Activated CD4-positive, CD25-positive, alpha-beta regulatory T cell treated with anti-CD3 and anti-CD28 coated beads, Interleukin-2, amount 50 U/mL, for 16 hours (primary cell): ENCODE results near the gene TAL2.

Source experiments
- DNase-seq: peaks from one replicate; pipeline ENCODE4 v3.0.0-alpha.2; 2020; ENCODE audit warnings: low read depth, low spot score

Gene TAL2

GRCh38 chr9:105662184-105663104, at the start of gene TAL2:
Gene TAL2, plus strand, starts transcription at chr9:105662457. Its CDS starts 40 bp downstream, at chr9:105662497.
- DNase-seq, result no peak

DNA sequence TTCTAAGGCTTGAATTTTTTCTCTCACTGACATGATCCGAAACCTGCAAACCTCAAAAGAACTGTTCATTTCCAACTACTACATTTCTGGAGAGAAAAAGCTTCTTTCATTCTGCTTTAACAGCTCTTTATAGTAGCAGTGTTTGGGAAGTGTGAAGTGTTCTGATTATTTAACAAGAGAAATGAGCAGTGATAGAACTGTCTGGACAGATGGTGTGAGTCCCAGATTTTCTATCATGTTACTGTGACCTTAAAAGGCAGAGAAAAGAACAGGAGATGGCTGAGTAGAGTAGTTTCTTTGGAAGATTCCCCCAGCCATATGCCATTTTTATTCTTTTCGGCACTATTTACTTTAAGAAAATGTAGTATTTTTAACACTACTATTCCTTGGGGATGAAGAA, 41.3 kb upstream of the TAL2 start:
- DNase-seq, result no peak

- DNase-seq, result no peak
Observed at GRCh38 chr9:105625088-105625487, 37.2 kb upstream of the TAL2 start.

DNA sequence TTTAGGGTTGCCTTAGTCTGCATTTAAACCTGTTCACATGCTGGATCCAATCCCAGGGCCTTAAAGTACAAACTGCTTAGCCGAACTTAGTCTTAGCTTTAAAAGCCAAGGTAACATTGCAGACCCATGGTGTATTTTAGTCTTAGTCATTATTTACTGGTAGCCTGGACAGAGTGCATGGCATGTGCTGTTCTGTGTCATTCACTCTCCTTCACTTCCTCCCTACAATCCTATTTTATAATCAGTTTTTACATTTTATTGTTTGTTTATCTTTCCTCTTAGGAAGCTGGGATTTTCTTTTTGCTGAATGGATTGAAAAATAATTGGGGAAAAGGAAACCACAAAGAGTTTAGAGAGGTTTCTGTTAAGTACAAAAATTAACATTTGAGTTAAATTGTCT, 29.4 kb upstream of the TAL2 start:
- no peak for DNase-seq

DNA sequence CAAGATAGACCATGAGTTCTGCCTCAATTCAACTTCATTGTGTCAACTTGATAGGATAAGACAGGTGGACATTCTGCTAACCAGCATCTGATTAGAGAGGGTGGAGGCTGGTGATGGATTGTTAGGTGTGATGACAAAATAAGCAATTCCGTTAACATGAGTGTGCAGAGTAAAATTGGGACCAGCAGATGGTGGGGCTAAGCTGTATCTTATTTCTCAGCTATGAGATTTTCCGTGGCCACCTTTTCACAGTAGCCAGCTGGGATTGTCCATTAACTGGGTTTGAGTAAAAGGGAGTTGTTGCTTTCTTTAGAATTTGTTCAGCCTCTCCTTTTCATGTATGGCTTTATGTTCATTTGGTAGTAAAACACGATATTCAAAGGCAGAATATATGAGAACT, 28.8 kb upstream of the TAL2 start:
- DNase-seq, result no peak

- no peak for DNase-seq
Observed at GRCh38 chr9:105636331-105636730, 25.9 kb upstream of the TAL2 start.

DNA sequence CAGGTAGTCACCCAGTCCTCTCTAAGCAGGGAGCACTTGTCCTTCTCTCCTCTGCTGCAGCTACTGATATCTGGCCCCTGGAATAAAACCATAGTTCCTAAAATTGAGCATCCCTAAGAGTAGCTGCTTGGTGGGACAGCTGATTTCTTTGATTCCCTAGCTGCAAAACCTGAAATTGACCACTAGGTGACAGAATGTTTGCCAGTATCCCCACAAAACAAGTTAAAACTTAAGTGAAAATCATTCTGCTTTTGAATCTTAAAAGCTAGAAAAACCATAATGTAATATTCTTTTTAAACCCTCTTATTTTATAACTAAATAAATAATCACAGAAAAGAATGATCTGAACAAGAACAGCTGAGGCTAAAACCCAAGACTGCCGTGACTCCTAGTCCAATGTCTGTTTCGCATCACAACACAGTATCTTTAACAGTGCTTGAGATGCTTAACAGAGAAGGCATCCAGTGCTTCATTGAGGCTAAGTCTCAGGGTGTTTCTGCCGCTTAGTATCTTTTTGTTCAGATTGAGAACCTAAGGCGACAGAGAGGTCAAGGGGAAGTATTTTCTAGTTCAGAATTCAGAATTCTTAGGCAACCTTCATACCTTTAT, 24.4 kb upstream of the TAL2 start:
- DNase-seq, result no peak

- DNase-seq, result no peak
Observed at GRCh38 chr9:105639936-105640335, 22.3 kb upstream of the TAL2 start.

- no peak for DNase-seq
Observed at GRCh38 chr9:105643795-105644194, 18.5 kb upstream of the TAL2 start.

DNA sequence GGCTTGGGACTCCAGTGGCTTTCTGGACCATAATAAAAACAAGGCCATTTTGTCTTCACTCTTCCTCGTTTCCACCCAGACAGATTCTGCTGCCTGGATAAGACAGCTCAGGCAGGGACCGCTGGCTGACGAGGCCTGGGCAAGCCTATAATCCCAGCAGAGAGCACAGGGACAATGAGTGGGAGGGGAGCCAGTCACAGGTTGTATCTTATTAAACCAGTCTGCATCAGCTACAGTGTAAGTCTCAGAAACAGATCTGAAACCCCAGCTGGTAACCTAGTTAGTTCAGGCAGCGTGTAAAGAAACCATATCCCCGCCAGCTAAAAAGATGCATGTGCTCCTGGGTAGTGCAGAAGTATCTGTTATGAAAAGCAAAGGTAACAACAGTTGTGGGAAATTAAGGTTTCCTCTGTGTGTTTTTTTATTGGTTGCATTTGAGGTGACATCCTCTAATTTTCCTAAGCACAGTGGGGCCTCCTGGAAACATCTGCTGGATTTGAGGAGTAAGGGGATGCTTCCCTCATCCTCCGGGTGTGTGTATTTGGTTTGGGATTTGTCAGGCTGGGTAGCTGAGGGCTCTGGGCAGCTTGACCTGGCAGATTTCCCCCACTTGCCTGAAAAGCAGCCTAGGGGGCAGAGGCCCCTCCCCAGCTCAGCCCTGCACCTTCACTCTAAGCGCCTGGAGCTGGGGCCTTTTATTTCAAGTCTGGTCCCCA, 15.2 kb upstream of the TAL2 start:
- DNase-seq, result no peak

DNA sequence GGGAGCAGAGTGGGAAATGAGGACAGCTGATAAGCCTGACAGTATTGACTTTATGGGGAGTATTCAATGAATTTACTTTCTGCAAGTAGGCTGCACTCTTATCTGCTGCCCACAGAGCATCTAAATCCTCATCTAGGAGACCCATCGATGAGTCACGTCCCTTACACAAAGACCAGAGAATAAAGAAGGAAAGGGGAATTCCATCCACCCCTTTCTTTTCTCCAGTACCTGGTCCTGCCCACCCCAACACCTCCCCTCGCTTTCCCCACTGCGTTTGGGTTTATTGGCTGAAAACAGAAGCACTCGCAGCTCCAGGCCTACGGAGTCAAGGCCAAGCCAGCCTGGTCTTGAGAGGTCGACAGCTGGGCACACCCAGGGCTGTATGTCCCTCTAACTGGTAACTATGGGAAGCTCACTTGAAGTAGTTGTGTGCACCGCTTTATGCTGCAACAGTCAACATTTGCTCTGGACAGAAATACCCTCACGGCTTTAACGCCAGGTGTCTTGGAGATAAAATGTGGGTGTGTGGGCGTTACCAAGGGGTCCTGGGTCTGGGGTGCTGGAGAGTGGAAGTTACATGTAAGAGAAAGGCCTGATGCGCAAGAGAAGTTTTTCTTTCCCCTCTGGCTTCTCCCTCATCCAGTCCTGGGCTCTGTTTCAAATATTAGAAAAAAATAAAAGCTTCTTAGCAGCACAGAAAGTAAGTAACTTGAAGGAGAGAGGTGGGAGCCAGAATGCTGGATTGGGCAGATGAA, 14.5 kb upstream of the TAL2 start:
- DNase-seq, result no peak

- no peak for DNase-seq
Observed at GRCh38 chr9:105651806-105652205, 10.5 kb upstream of the TAL2 start.

DNA sequence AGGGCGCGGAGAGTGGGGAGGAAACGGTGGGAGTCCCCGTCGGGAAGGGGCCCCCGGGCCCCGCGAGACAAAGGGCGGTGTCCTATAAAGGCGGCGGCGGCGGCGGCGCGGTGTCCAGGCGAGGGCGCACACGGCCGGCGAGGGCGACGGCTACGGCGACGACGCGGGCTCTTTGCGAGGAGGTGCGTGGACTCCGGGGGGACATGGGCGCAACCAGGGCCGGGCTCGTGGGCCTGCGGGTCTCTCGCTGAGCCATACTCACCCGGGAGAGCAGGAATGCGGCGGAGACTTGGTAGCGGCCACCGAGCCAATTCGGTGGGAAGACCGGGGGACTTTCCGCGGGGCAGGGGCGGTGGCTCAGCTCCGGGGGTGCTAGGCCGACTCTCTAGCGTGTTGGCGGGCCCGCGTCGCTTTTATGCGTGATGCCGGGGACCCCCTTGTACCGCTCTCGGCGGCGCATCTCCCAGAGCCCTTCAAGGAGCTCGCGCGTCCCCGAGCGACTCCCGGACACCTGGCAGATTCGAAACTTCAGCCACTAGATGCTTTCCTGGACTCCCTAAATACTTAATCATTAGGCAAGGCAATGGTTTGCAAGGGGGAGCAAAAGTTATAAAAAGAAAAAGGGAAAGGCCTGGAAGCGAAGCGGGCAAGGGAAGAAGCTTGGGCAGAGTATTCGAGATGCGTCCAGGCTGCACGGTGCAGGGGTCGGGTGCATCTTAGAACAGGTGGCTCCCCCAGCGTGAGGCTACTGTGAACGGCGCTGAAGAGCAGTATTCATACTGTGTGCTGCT, 5.9 kb upstream of the TAL2 start:
- no peak for DNase-seq

- no peak for DNase-seq
Observed at GRCh38 chr9:105658351-105658750, 3.9 kb upstream of the TAL2 start.

DNA sequence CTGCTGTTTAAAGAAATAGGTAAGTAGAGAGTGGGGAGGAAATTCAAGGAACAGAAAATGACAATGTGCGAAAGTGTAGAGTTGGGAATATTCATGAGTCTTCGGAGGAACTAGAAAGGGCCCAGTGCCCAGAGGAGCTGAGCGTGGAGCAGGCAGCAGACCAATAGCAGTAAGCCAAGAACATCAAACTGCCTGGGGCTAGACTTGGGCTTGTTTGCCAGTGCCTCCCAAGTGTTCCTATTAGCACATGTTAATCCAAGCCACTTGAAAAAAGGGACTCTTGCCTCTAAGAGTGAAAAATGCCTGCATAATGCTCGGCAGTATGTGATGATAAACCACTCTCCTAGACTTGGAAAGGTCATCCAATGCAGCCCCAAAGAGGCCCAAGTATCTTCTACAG, 1.2 kb upstream of the TAL2 start:
- no peak for DNase-seq

GRCh38 chr9:105663914-105664313, 1.7 kb downstream of the TAL2 start:
- DNase-seq, result no peak

- no peak for DNase-seq
Observed at GRCh38 chr9:105667867-105668266, 5.6 kb downstream of the TAL2 start.

DNA sequence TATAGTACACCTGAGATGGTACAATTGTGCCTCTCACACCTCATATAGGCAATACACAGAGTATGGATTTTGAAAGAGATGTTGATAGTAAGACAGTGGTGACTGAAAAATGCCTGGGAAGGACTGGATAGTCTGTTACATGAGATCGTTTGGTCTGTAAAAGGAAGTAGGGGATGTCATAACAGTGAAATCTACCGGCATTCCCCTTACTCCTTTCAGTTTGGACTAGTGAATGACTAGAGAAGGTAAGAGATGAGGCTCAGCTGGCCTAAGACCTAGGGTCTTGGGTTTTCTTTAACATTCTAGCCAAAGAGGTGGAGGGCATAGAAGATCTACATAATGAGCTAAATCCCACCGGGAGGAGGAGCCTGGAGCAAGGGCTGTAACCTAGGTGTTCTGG, 8.1 kb downstream of the TAL2 start:
- DNase-seq, result no peak

- no peak for DNase-seq
Observed at GRCh38 chr9:105670775-105671174, 8.5 kb downstream of the TAL2 start.

DNA sequence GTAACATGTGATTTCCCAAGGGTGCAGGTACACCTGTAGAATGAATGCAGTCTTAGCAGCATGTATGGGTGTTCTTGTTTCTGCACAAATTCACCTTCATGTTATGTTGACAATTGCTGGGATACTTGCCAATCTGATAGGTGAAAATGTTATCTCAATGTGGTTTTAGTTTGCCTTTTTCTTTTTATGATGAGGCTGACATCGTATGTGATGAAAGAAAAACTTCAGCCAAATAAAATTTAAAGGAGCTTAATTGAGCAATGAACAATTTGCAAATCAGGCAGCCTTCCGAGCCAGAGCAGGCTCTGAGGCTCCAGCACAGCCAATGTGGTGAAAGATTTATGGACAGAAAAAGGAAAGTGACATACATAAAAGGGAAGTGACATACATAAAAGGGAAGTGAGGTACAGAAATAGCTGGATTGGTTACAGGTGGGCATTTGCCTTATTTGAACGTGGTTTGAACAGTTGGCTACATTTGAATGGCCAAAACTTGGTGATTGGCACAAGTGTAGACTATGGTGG, 10.5 kb downstream of the TAL2 start:
- no peak for DNase-seq
